IMR-90 (cell line): ENCODE data around the gene SLC5A2. TPM values are rescaled to one million over a fixed set of nuclear protein-coding genes. Genes with fewer than 3 reads are reported as not detected.
A peak's percentile ranks its signal among the peaks of the same experiment; 100 is the strongest.

ENCODE experiments used
- ATAC-seq: fragments of 200-7000 bp; cut with Tn5 transposase; 2 replicates; pipeline ENCODE4 v1.9.1; 2020; ENCODE audit warnings: low read depth, mild to moderate bottlenecking, moderate library complexity
- BruUV-seq: library from RNA; stranded (reverse); fragments of 400-500 nt; replicated peaks from 2 replicates; lab custom pipeline; 2021; lab: Mats Ljungman, UMichigan
- CTCF ChIA-PET: fragments of 300-600 bp; formaldehyde crosslinking; extraction: SDS; loops from one replicate; lab custom pipeline; 2021; ENCODE audit warnings: antibody characterized with exemption; lab: Yijun Ruan, JAX
- POLR2A ChIA-PET: fragments of 300-600 bp; sonication (Branson Sonifier 250); formaldehyde crosslinking; loops from one replicate; lab custom pipeline; 2022; ENCODE audit warnings: antibody characterized with exemption; ENCODE audit not compliant: unreplicated experiment; lab: Charles Lee
- DNase-seq: peaks from one replicate; pipeline ENCODE4 v3.0.0; 2013
- H2AFZ ChIP-seq: replicated peaks from 2 replicates; pipeline ENCODE3; 2013; ENCODE audit warnings: low read length, mild to moderate bottlenecking; ENCODE audit not compliant: poor library complexity
- H2AK5ac ChIP-seq: 2 replicates; pipeline ENCODE4 v1.6.1; 2013; ENCODE audit warnings: low read depth, low read length, inconsistent platforms
- H2AK9ac ChIP-seq: replicated peaks from 2 replicates; pipeline ENCODE3; 2013; ENCODE audit warnings: mild to moderate bottlenecking, low read depth, low read length, moderate library complexity; ENCODE audit not compliant: poor library complexity
- H2BK120ac ChIP-seq: 2 replicates; pipeline ENCODE4 v1.6.1; 2013; ENCODE audit warnings: low read depth, low read length, inconsistent platforms
- H2BK15ac ChIP-seq: 3 replicates; pipeline ENCODE4 v1.6.1; 2013; ENCODE audit warnings: low read depth, low read length, inconsistent platforms
- H2BK20ac ChIP-seq: 2 replicates; pipeline ENCODE4 v1.6.1; 2013; ENCODE audit warnings: low read depth, mild to moderate bottlenecking, inconsistent platforms, low read length, moderate library complexity
- H2BK5ac ChIP-seq: 2 replicates; pipeline ENCODE4 v1.6.1; 2013; ENCODE audit warnings: mild to moderate bottlenecking, low read depth, low read length, inconsistent platforms; ENCODE audit not compliant: poor library complexity, severe bottlenecking
- H3K14ac ChIP-seq: replicated peaks from 2 replicates; pipeline ENCODE4 v1.6.1; 2013; ENCODE audit warnings: low read depth, low read length, inconsistent platforms
- H3K18ac ChIP-seq: 2 replicates; pipeline ENCODE4 v1.6.1; 2013; ENCODE audit warnings: low read depth, low read length, control low read depth
- H3K23ac ChIP-seq: 2 replicates; pipeline ENCODE4 v1.6.1; 2013; ENCODE audit warnings: low read depth, low read length, inconsistent platforms
- H3K27ac ChIP-seq: 2 replicates; pipeline ENCODE4 v1.5.1; 2013; ENCODE audit warnings: mild to moderate bottlenecking, control low read depth, low read length; ENCODE audit not compliant: insufficient read depth
- H3K27me3 ChIP-seq: 2 replicates; pipeline ENCODE4 v1.6.1; 2013; ENCODE audit warnings: low read length; ENCODE audit not compliant: control insufficient read depth, insufficient read depth
- H3K36me3 ChIP-seq: 2 replicates; pipeline ENCODE4 v1.6.1; 2013; ENCODE audit warnings: low read length, mixed read lengths; ENCODE audit not compliant: control insufficient read depth, insufficient read depth
- H3K4ac ChIP-seq: 2 replicates; pipeline ENCODE4 v1.6.1; 2013; ENCODE audit warnings: low read depth, low read length, inconsistent platforms
- H3K4me1 ChIP-seq: 2 replicates; pipeline ENCODE4 v1.6.1; 2013; ENCODE audit warnings: low read length, mixed read lengths; ENCODE audit not compliant: control insufficient read depth, insufficient read depth
- H3K4me2 ChIP-seq: 2 replicates; pipeline ENCODE4 v1.6.1; 2013; ENCODE audit warnings: low read depth, mild to moderate bottlenecking, control low read depth, low read length, moderate library complexity
- H3K4me3 ChIP-seq: 2 replicates; pipeline ENCODE4 v1.5.1; 2013; ENCODE audit warnings: low read depth, mild to moderate bottlenecking, control low read depth, low read length, moderate library complexity; ENCODE audit not compliant: insufficient read depth
- H3K56ac ChIP-seq: 2 replicates; pipeline ENCODE4 v1.6.1; 2013; ENCODE audit warnings: low read length, inconsistent platforms; ENCODE audit not compliant: insufficient read depth; ENCODE audit errors: extremely low read depth
- H3K79me1 ChIP-seq, 2 experiments: 2 replicates each; pipeline ENCODE4 v1.6.1; 2013; ENCODE audit warnings: low read length in 2 of 2, inconsistent platforms in 1 of 2, low read depth in 1 of 2
- H3K9ac ChIP-seq: 2 replicates; pipeline ENCODE4 v1.6.1; 2013; ENCODE audit warnings: low read depth, low read length, control low read depth
- H3K9me1 ChIP-seq: 2 replicates; pipeline ENCODE4 v1.6.1; 2013; ENCODE audit warnings: low read length, inconsistent platforms; ENCODE audit not compliant: insufficient read depth
- H3K9me3 ChIP-seq: 2 replicates; pipeline ENCODE4 v1.6.1; 2013; ENCODE audit warnings: low read length; ENCODE audit not compliant: control insufficient read depth, insufficient read depth
- H4K20me1 ChIP-seq: 2 replicates; pipeline ENCODE4 v1.6.1; 2013; ENCODE audit warnings: low read length, inconsistent platforms; ENCODE audit not compliant: insufficient read depth
- H4K5ac ChIP-seq: 2 replicates; pipeline ENCODE4 v1.6.1; 2013; ENCODE audit warnings: mild to moderate bottlenecking, low read depth, low read length, control low read depth
- H4K8ac ChIP-seq, 2 experiments: 2 replicates each; pipeline ENCODE4 v1.6.1; 2013; ENCODE audit warnings: low read depth in 2 of 2, low read length in 2 of 2, control low read depth in 1 of 2, inconsistent platforms in 1 of 2
- H4K91ac ChIP-seq: 2 replicates; pipeline ENCODE4 v1.6.1; 2013; ENCODE audit warnings: low read depth, low read length, inconsistent platforms; ENCODE audit not compliant: insufficient read depth
- CHD1 ChIP-seq: IDR thresholded peaks from 2 replicates; pipeline ENCODE4 v1.6.1; 2012; ENCODE audit warnings: low read depth, low read length, improper control_type of control experiment
- SMC3 ChIP-seq: fragments of 150-350 bp; IDR thresholded peaks from 2 replicates; pipeline ENCODE4 v1.6.1; 2016; ENCODE audit warnings: low read depth, mild to moderate bottlenecking, antibody characterized with exemption, low read length, moderate library complexity
- WGBS, 2 experiments: methylation state at CpG; one replicate each; pipeline versions ENCODE4 v1.1.5 to v1.1.7; 2013; ENCODE audit warnings: missing lambda C conversion rate in 2 of 2; ENCODE audit not compliant: insufficient read length in 1 of 2; ENCODE audit errors: extremely low coverage in 2 of 2; 5-methylcytosine and 5-hydroxymethylcytosine counted together
- dilution Hi-C: fragments of 300-500 bp; cut with HindIII; formaldehyde crosslinking; loops from one replicate; pipeline ENCODE4 v1.14.3; 2018; ENCODE audit warnings: low sequenced_read_pairs; ENCODE audit not compliant: unreplicated experiment
- in situ Hi-C: fragments of 300-500 bp; cut with MboI; formaldehyde crosslinking; loops from 3 replicates; pipeline ENCODE4 v1.14.3; 2019; ENCODE audit warnings: low sequenced_read_pairs, inconsistent platforms, mixed read lengths
- intact Hi-C: fragments of 100-400 bp; cut with micrococcal nuclease; formaldehyde crosslinking; loops from 2 replicates; pipeline ENCODE4 v1.10.0; 2022
- polyA plus RNA-seq, 3 experiments: library from polyadenylated mRNA; depleted of rRNA; stranded (reverse); fragments of >200 nt; gene quantifications; 2 replicates each; pipeline ENCODE4 v1.2.3, GENCODE V29; 2012; ENCODE audit warnings: low replicate concordance in 1 of 3
- total RNA-seq: library from RNA; depleted of rRNA; stranded (reverse); fragments of >200 nt; gene quantifications from 2 replicates; pipeline ENCODE4 v1.2.3, GENCODE V29; 2012

Gene SLC5A2
- total and polyA plus RNA-seq, 2 of the 4 experiments (the other 2 are of a cell fraction), result not detected

- Histone ChIP-seq H4K91ac (no peak overlapping the region), H3K23ac (no peak overlapping the region), H3K27ac (no peak overlapping the region), H3K18ac (no peak overlapping the region), H2AK5ac (no peak overlapping the region), H3K56ac (no peak overlapping the region), H3K4me2 (no peak overlapping the region), H3K9me3 (no peaks in the 10 kb centered on the region), H3K9ac (no peak overlapping the region), H2BK20ac (no peak overlapping the region), H2BK120ac (no peak overlapping the region), H3K36me3 (peaks cover 29% of the 10 kb centered on the region), H4K5ac (no peak overlapping the region), H2BK15ac (no peak overlapping the region), H3K14ac (no peak overlapping the region), H3K4me3 (no peak overlapping the region), H4K8ac (no peak overlapping the region), H2AK9ac (peak overlapping the region; percentile 63), H3K4me1 (peaks cover 5% of the 10 kb centered on the region), H2AFZ (no peak overlapping the region), H3K9me1 (0 out of 2 replicates have a peak, but pooled peaks cover 4% of the 10 kb centered on the region), H3K79me1 (peaks cover 11 to 28% of the 10 kb centered on the region in 2 experiments), H2BK5ac (no peak overlapping the region), H3K4ac (no peak overlapping the region), H3K27me3 (no peaks in the 10 kb centered on the region), H4K20me1 (peaks cover 12% of the 10 kb centered on the region)
- no peak for TF ChIP-seq SMC3
- no peak for TF ChIP-seq CHD1
- dilution Hi-C loops, result no loop called here
- ATAC-seq (no peak), DNase-seq (no peak)
- ChIA-PET POLR2A (no interaction called here), CTCF (no interaction called here)
- in situ Hi-C loops, result loop anchor here (10.0 to 25.0 kb wide), 2 partner anchors 387 to 400 kb away; partner anchors contain the start of genes ZNF267, ZNF646 and ZNF668
- 87% methylated on average over 17 of the region's 35 CpGs; no CpG with 5 or more reads in 1 of the 2 experiments for WGBS, 2 experiments
- BruUV-seq, result no TSS peak
- intact Hi-C loops, result no loop called here
These were observed 20.8 kb upstream of the SLC5A2 start for GRCh38 chr16:31461921-31462804.
